Liver (tissue), 9 donors: ENCODE results near the gene SLC38A3. TPM values are rescaled to one million over a fixed set of nuclear protein-coding genes. Genes with fewer than 3 reads are reported as not detected.

ENCODE experiments used
- DNase-seq: peaks from one replicate; pipeline ENCODE4 v3.0.0-alpha.2; 2017; ENCODE audit warnings: low spot score
- H3K27ac ChIP-seq, 2 donors: one replicate each; pipeline ENCODE4 v1.7.0; 2013; ENCODE audit warnings: inconsistent platforms in 2 of 2, low read length in 2 of 2, control low read depth in 1 of 2, low read depth in 1 of 2, mild to moderate bottlenecking in 1 of 2
- H3K27me3 ChIP-seq, 4 donors: one replicate each; pipeline versions ENCODE4 v1.6.1 to v1.7.0; 2013; ENCODE audit warnings: low read length in 3 of 4, inconsistent platforms in 1 of 4, mild to moderate bottlenecking in 1 of 4, moderate library complexity in 1 of 4; ENCODE audit not compliant: control insufficient read depth in 4 of 4, insufficient read depth in 4 of 4
- H3K36me3 ChIP-seq, 4 donors: one replicate each; pipeline versions ENCODE4 v1.6.1 to v1.7.0; 2013; ENCODE audit warnings: low read length in 3 of 4, mild to moderate bottlenecking in 3 of 4, low read depth in 1 of 4, moderate library complexity in 1 of 4; ENCODE audit not compliant: control insufficient read depth in 4 of 4, insufficient read depth in 3 of 4
- H3K4me1 ChIP-seq, 4 donors: one replicate each; pipeline versions ENCODE4 v1.6.1 to v1.7.0; 2013; ENCODE audit warnings: low read length in 3 of 4, mild to moderate bottlenecking in 3 of 4, moderate library complexity in 1 of 4; ENCODE audit not compliant: control insufficient read depth in 4 of 4, insufficient read depth in 4 of 4
- H3K4me3 ChIP-seq, 3 donors: one replicate each; pipeline versions ENCODE4 v1.6.1 to v1.7.0; 2013; ENCODE audit warnings: low read length in 3 of 3, control low read depth in 1 of 3, low read depth in 1 of 3, mild to moderate bottlenecking in 1 of 3
- H3K9ac ChIP-seq, 2 donors: one replicate each; pipeline ENCODE4 v1.7.0; 2013; ENCODE audit warnings: low read length in 2 of 2, mild to moderate bottlenecking in 2 of 2, moderate library complexity in 2 of 2, control low read depth in 1 of 2, low read depth in 1 of 2
- H3K9me3 ChIP-seq, 4 donors: one replicate each; pipeline versions ENCODE4 v1.6.1 to v1.7.0; 2013; ENCODE audit warnings: low read length in 3 of 4; ENCODE audit not compliant: control insufficient read depth in 4 of 4
- EGR1 ChIP-seq, 2 donors: IDR thresholded peaks; 2 replicates each; pipeline ENCODE4 v1.6.1; 2016 to 2018; ENCODE audit warnings: antibody characterized with exemption in 2 of 2, low read depth in 2 of 2
- FOXA2 ChIP-seq: IDR thresholded peaks from 2 replicates; pipeline ENCODE4 v1.6.1; 2016; ENCODE audit warnings: antibody characterized with exemption
- GABPA ChIP-seq, 2 donors: IDR thresholded peaks in 1 of 2; conservative IDR thresholded peaks in 1 of 2; 2 replicates each; pipeline ENCODE4 v1.6.1; 2016; ENCODE audit warnings: antibody characterized with exemption in 2 of 2, mild to moderate bottlenecking in 1 of 2, moderate library complexity in 1 of 2
- HNF4A ChIP-seq, 2 donors: conservative IDR thresholded peaks; 2 replicates each; pipeline ENCODE4 v1.6.1; 2016; ENCODE audit warnings: antibody characterized with exemption in 2 of 2, mild to moderate bottlenecking in 2 of 2
- HNF4G ChIP-seq: IDR thresholded peaks from 2 replicates; pipeline ENCODE4 v1.6.1; 2016; ENCODE audit warnings: antibody characterized with exemption
- JUND ChIP-seq, 2 donors: IDR thresholded peaks; 2 replicates each; pipeline ENCODE4 v1.6.1; 2016; ENCODE audit warnings: antibody characterized with exemption in 2 of 2
- NR2F2 ChIP-seq: IDR thresholded peaks from 2 replicates; pipeline ENCODE4 v1.6.1; 2016; ENCODE audit warnings: antibody characterized with exemption
- RAD21 ChIP-seq, 2 donors: IDR thresholded peaks; 2 replicates each; pipeline ENCODE4 v1.6.1; 2016; ENCODE audit warnings: antibody characterized with exemption in 2 of 2, mild to moderate bottlenecking in 2 of 2
- RXRA ChIP-seq, 2 donors: IDR thresholded peaks; 2 replicates each; pipeline ENCODE4 v1.6.1; 2017 to 2018; ENCODE audit warnings: antibody characterized with exemption in 2 of 2, mild to moderate bottlenecking in 1 of 2
- SP1 ChIP-seq: IDR thresholded peaks from 2 replicates; pipeline ENCODE4 v1.6.1; 2018; ENCODE audit warnings: antibody characterized with exemption, mild to moderate bottlenecking
- TAF1 ChIP-seq: conservative IDR thresholded peaks from 2 replicates; pipeline ENCODE4 v1.6.1; 2016; ENCODE audit warnings: antibody characterized with exemption, mild to moderate bottlenecking
- WGBS: extraction: QIAGEN DNeasy Blood & Tissue Kit; methylation state at CpG from one replicate; pipeline ENCODE4 v1.1.7; 2013; 5-methylcytosine and 5-hydroxymethylcytosine counted together
- polyA plus RNA-seq, 2 donors: library from polyadenylated mRNA; stranded (reverse) in 1 of 2; unstranded in 1 of 2; fragments of 200-250 nt in 1 of 2; fragments of >200 nt in 1 of 2; fragmentation: Nextera tagmentation in 1 of 2; extraction: Ambion mirVana in 1 of 2; gene quantifications; one replicate each; pipeline versions ENCODE4 v1.2.1 to v1.2.3, GENCODE V29; 2013 to 2015
- total RNA-seq, 2 donors: library from RNA; depleted of rRNA; stranded (reverse); fragments of >200 nt; gene quantifications; one replicate each; pipeline ENCODE4 v1.2.3, GENCODE V29; 2014
- TF ChIP-seq, protein P1 (sequence below): fragments of 150-350 bp; IDR thresholded peaks from 2 replicates; pipeline ENCODE4 v1.5.1; 2017; ENCODE audit warnings: improper control_type of control experiment, low read depth, low read length; ENCODE audit not compliant: missing input control
- TF ChIP-seq, protein P2 (sequence below): IDR thresholded peaks from 2 replicates; pipeline ENCODE4 v1.6.1; 2016; ENCODE audit warnings: antibody characterized with exemption
- TF ChIP-seq, protein P3 (sequence below): IDR thresholded peaks from 2 replicates; pipeline ENCODE4 v1.6.1; 2016; ENCODE audit warnings: antibody characterized with exemption
- donor health status: healthy.
- donor health status: healthy.
- donor health status: healthy.
- donor health status: healthy.
- donor health status: healthy.

The SLC38A3 gene
- total and polyA plus RNA-seq, 4 donors = 98.1 to 180 (median 140) TPM

DNA sequence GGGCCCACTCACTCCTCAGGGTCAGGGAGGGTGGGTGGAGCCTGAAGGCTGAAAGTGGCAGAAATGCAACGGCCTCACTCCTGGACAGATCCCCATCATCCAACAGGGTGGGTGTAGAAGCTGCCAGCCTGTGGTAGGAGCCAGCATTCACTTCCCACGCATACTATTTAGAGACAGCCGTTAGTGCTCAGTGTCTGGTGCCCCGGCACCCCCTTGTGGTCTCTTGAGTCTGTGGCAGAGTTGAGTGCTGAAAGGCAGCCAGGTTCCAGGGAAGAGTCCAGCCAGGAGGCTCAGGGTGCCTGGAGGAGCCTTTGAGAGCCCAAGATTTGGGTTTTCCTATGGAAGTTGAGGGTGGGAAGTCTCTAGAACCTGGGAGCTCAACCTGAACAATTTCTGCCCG lies 15.8 kb upstream of the SLC38A3 start:
- Histone ChIP-seq H3K9me3 (no peaks in the 10 kb centered on the region), H3K9ac (no peak overlapping the region), H3K36me3 (no peaks in the 10 kb centered on the region), H3K4me1 (peaks cover 14 to 51% (median 34%) of the 10 kb centered on the region in 4 donors), H3K4me3 (no peak overlapping the region), H3K27ac (no peak overlapping the region), H3K27me3 (no peaks in the 10 kb centered on the region)
- peak; percentile 96 to 97 for TF ChIP-seq RAD21 (IDR thresholded peaks at IDR 0.05)
- TF ChIP-seq JUND (IDR thresholded peaks at IDR 0.05) = no peak
- TF ChIP-seq EGR1 (IDR thresholded peaks at IDR 0.05; ENCODE audit: low read depth in 2 of 2) = peak in 1 of 2 donors; percentile 32
- no peak for TF ChIP-seq FOXA2
- TF ChIP-seq, protein P1, sequence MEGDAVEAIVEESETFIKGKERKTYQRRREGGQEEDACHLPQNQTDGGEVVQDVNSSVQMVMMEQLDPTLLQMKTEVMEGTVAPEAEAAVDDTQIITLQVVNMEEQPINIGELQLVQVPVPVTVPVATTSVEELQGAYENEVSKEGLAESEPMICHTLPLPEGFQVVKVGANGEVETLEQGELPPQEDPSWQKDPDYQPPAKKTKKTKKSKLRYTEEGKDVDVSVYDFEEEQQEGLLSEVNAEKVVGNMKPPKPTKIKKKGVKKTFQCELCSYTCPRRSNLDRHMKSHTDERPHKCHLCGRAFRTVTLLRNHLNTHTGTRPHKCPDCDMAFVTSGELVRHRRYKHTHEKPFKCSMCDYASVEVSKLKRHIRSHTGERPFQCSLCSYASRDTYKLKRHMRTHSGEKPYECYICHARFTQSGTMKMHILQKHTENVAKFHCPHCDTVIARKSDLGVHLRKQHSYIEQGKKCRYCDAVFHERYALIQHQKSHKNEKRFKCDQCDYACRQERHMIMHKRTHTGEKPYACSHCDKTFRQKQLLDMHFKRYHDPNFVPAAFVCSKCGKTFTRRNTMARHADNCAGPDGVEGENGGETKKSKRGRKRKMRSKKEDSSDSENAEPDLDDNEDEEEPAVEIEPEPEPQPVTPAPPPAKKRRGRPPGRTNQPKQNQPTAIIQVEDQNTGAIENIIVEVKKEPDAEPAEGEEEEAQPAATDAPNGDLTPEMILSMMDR = peak; percentile 87
- peak in 1 of 2 donors; percentile 14 for TF ChIP-seq HNF4A (conservative IDR thresholded peaks at IDR 0.05)
- no peak for TF ChIP-seq GABPA (IDR thresholded peaks at IDR 0.05 in 1 of 2, conservative IDR thresholded peaks at IDR 0.05 in 1 of 2)
- TF ChIP-seq, protein P2, sequence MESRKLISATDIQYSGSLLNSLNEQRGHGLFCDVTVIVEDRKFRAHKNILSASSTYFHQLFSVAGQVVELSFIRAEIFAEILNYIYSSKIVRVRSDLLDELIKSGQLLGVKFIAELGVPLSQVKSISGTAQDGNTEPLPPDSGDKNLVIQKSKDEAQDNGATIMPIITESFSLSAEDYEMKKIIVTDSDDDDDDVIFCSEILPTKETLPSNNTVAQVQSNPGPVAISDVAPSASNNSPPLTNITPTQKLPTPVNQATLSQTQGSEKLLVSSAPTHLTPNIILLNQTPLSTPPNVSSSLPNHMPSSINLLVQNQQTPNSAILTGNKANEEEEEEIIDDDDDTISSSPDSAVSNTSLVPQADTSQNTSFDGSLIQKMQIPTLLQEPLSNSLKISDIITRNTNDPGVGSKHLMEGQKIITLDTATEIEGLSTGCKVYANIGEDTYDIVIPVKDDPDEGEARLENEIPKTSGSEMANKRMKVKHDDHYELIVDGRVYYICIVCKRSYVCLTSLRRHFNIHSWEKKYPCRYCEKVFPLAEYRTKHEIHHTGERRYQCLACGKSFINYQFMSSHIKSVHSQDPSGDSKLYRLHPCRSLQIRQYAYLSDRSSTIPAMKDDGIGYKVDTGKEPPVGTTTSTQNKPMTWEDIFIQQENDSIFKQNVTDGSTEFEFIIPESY = no peak
- TF ChIP-seq, protein P3, sequence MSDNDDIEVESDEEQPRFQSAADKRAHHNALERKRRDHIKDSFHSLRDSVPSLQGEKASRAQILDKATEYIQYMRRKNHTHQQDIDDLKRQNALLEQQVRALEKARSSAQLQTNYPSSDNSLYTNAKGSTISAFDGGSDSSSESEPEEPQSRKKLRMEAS = no peak
- TF ChIP-seq NR2F2 = no peak
- WGBS = 11% methylated on average over 5 of the region's 5 CpGs
- no peak for DNase-seq

DNA sequence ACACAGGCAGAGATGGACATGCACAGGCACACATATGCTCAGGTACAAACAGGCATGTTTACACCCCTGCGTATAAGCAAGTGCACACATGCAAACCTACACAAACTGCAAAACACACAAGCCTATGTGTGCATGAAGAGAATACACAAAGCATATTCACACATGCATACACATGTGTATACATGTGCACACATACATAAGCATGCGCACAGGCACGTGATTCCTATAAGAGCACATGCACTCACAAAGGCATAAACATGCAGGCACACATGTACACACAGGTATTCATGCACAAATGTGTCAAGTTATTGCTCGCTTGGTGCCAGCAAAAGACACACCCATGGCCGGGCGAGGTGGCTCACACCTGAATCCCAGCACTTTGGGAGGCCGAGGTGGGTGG lies 15.1 kb upstream of the SLC38A3 start:
- WGBS = 79% methylated on average over 7 of the region's 7 CpGs
- no peaks in the 10 kb centered on the region for H3K9me3 ChIP-seq
- H3K9ac ChIP-seq = no peak overlapping the region
- H3K4me1 ChIP-seq = peaks cover 14 to 49% (median 32%) of the 10 kb centered on the region in 4 donors
- no peak overlapping the region for H3K4me3 ChIP-seq
- TF ChIP-seq, protein P3 = no peak
- TF ChIP-seq, protein P1 = no peak
- no peak for TF ChIP-seq EGR1 (IDR thresholded peaks at IDR 0.05; ENCODE audit: low read depth in 2 of 2)
- TF ChIP-seq TAF1 = no peak
- TF ChIP-seq JUND (IDR thresholded peaks at IDR 0.05) = no peak
- no peak for TF ChIP-seq RXRA (IDR thresholded peaks at IDR 0.05)
- no peak for TF ChIP-seq GABPA (IDR thresholded peaks at IDR 0.05 in 1 of 2, conservative IDR thresholded peaks at IDR 0.05 in 1 of 2)
- TF ChIP-seq, protein P2 = no peak
- TF ChIP-seq RAD21 (IDR thresholded peaks at IDR 0.05) = no peak
- TF ChIP-seq HNF4G = no peak
- no peak for TF ChIP-seq SP1
- no peak for DNase-seq
- H3K27ac ChIP-seq = no peak overlapping the region
- H3K27me3 ChIP-seq = no peaks in the 10 kb centered on the region
- no peaks in the 10 kb centered on the region for H3K36me3 ChIP-seq
